ENCODE measurements around the gene MYB.

Gene MYB

GRCh38 chr6:135187372-135187771 lies 6.3 kb downstream of the MYB start:
- no peak for DNase-seq (ENCODE audit: low spot score)

- no peak for DNase-seq (ENCODE audit: low spot score)
These were observed 7.6 kb downstream of the MYB start for GRCh38 chr6:135188718-135189117.

- no peak for DNase-seq (ENCODE audit: low spot score)
These were observed 8.2 kb downstream of the MYB start for GRCh38 chr6:135189344-135189743.

- no peak for DNase-seq (ENCODE audit: low spot score)
These were observed 10.6 kb downstream of the MYB start for GRCh38 chr6:135191508-135192255.

GRCh38 chr6:135192256-135193174 lies 11.4 kb downstream of the MYB start:
- no peak for DNase-seq (ENCODE audit: low spot score)

GRCh38 chr6:135193221-135193620 lies 12.1 kb downstream of the MYB start:
- no peak for DNase-seq (ENCODE audit: low spot score)

GRCh38 chr6:135195041-135195440 lies 13.9 kb downstream of the MYB start:
- no peak for DNase-seq (ENCODE audit: low spot score)

GRCh38 chr6:135195522-135195921 lies 14.4 kb downstream of the MYB start:
- no peak for DNase-seq (ENCODE audit: low spot score)

- no peak for DNase-seq (ENCODE audit: low spot score)
These were observed 15.8 kb downstream of the MYB start for GRCh38 chr6:135196739-135197510.

GRCh38 chr6:135202836-135203235 lies 21.7 kb downstream of the MYB start:
- no peak for DNase-seq (ENCODE audit: low spot score)

GRCh38 chr6:135204951-135205350 lies 23.8 kb downstream of the MYB start:
- DNase-seq (ENCODE audit: low spot score), result no peak

GRCh38 chr6:135209803-135210202 lies 28.7 kb downstream of the MYB start:
- DNase-seq (ENCODE audit: low spot score), result no peak

- no peak for DNase-seq (ENCODE audit: low spot score)
These were observed 29.7 kb downstream of the MYB start for GRCh38 chr6:135210632-135211305.

- DNase-seq (ENCODE audit: low spot score), result no peak
These were observed 30.2 kb downstream of the MYB start for GRCh38 chr6:135211306-135211702.

- DNase-seq (ENCODE audit: low spot score), result no peak
These were observed 31.1 kb downstream of the MYB start for GRCh38 chr6:135212020-135212806.

GRCh38 chr6:135212935-135213334 lies 31.8 kb downstream of the MYB start:
- DNase-seq (ENCODE audit: low spot score), result no peak

- DNase-seq (ENCODE audit: low spot score), result no peak
These were observed 32.5 kb downstream of the MYB start for GRCh38 chr6:135213616-135214015.

- no peak for DNase-seq (ENCODE audit: low spot score)
These were observed 34.1 kb downstream of the MYB start for GRCh38 chr6:135215160-135215559.

- DNase-seq (ENCODE audit: low spot score), result no peak
These were observed 34.5 kb downstream of the MYB start for GRCh38 chr6:135215563-135215962.

GRCh38 chr6:135217663-135218062 lies 36.6 kb downstream of the MYB start:
- DNase-seq (ENCODE audit: low spot score), result no peak

GRCh38 chr6:135219346-135219745 lies 38.2 kb downstream of the MYB start:
- no peak for DNase-seq (ENCODE audit: low spot score)

Measured in SK-N-DZ (cell line).